GM12878 (cell line): ENCODE results near the gene FAM83G. TPM values are rescaled to one million over a fixed set of nuclear protein-coding genes. Genes with fewer than 3 reads are reported as not detected.

Experiments
- ATAC-seq: fragments of 200-7000 bp; cut with Tn5 transposase; 3 replicates; pipeline ENCODE4 v1.9.1; 2020; ENCODE audit warnings: mild to moderate bottlenecking, moderate library complexity
- BruUV-seq: library from RNA; stranded (reverse); fragments of 400-500 nt; replicated peaks from 2 replicates; lab custom pipeline; 2021; lab: Mats Ljungman, UMichigan
- CTCF ChIA-PET: fragments of 300-600 bp; sonication (Branson Sonifier 250); formaldehyde crosslinking; extraction: SDS; loops from one replicate; lab custom pipeline; 2021; ENCODE audit warnings: inconsistent platforms; lab: Yijun Ruan, JAX
- POLR2A ChIA-PET: fragments of 350-600 bp; formaldehyde crosslinking; extraction: SDS; loops from one replicate; lab custom pipeline; 2021; ENCODE audit warnings: inconsistent platforms; lab: Charles Lee
- RAD21 ChIA-PET: fragments of 300-600 bp; sonication (Branson Sonifier 250); formaldehyde crosslinking; loops from one replicate; lab custom pipeline; 2023; ENCODE audit warnings: antibody characterized with exemption; ENCODE audit not compliant: unreplicated experiment; lab: Charles Lee
- SMC1A ChIA-PET: fragments of 300-600 bp; sonication (Branson Sonifier 250); formaldehyde crosslinking; loops from one replicate; lab custom pipeline; 2023; ENCODE audit not compliant: unreplicated experiment, uncharacterized antibody; lab: Charles Lee
- DNase-seq: peaks from one replicate; pipeline ENCODE4 v3.0.0-alpha.2; 2011; ENCODE audit warnings: low read depth, low spot score
- FAIRE-seq: peaks from 3 replicates; lab custom pipeline; 2011; peaks lifted over from hg19 to GRCh38; lab: Jason Lieb, UNC
- H2AFZ ChIP-seq: 2 replicates; pipeline ENCODE4 v1.6.0; 2011; ENCODE audit warnings: low read depth, low read length, control low read depth; ENCODE audit not compliant: control insufficient read depth
- H3K27ac ChIP-seq: 2 replicates; pipeline ENCODE4 v1.5.1; 2011; ENCODE audit warnings: control low read depth; ENCODE audit not compliant: control insufficient read depth, insufficient read depth
- H3K27me3 ChIP-seq, 2 experiments: replicated peaks in 1 of 2; 2 replicates each; pipeline versions ENCODE4 v1.6.0 to v1.6.1; 2011; ENCODE audit warnings: low read length in 1 of 2; ENCODE audit not compliant: control insufficient read depth in 2 of 2, insufficient read depth in 2 of 2
- H3K36me3 ChIP-seq, 2 experiments: 2 replicates each; pipeline ENCODE4 v1.5.1; 2011; ENCODE audit warnings: low read length in 1 of 2; ENCODE audit not compliant: control insufficient read depth in 2 of 2, insufficient read depth in 2 of 2
- H3K4me1 ChIP-seq: 2 replicates; pipeline ENCODE4 v1.6.1; 2011; ENCODE audit warnings: mild to moderate bottlenecking, low read length, moderate library complexity, mixed read lengths; ENCODE audit not compliant: control insufficient read depth, insufficient read depth
- H3K4me2 ChIP-seq: 2 replicates; pipeline ENCODE4 v1.6.0; 2011; ENCODE audit warnings: control low read depth; ENCODE audit not compliant: control insufficient read depth, insufficient read depth
- H3K4me3 ChIP-seq: fragments of 200-600 bp; sonication (generic); 2 replicates; pipeline ENCODE4 v1.5.1; 2016
- H3K79me2 ChIP-seq: 2 replicates; pipeline ENCODE4 v1.6.0; 2011; ENCODE audit warnings: low read length; ENCODE audit not compliant: control insufficient read depth, insufficient read depth
- H3K9ac ChIP-seq: 2 replicates; pipeline ENCODE4 v1.8.0; 2011; ENCODE audit warnings: low read length, control low read depth, mixed read lengths; ENCODE audit not compliant: control insufficient read depth, insufficient read depth
- H3K9me3 ChIP-seq: replicated peaks from 3 replicates; pipeline ENCODE4 v1.5.1; 2011; ENCODE audit warnings: mild to moderate bottlenecking, low read length; ENCODE audit not compliant: control insufficient read depth, insufficient read depth
- H4K20me1 ChIP-seq: 2 replicates; pipeline ENCODE4 v1.6.0; 2011; ENCODE audit not compliant: control insufficient read depth, insufficient read depth
- BACH1 ChIP-seq: fragments of 450-650 bp; IDR thresholded peaks from 2 replicates; pipeline ENCODE4 v1.6.1; 2017; ENCODE audit warnings: mild to moderate bottlenecking, borderline replicate concordance
- CEBPZ ChIP-seq: fragments of 150-350 bp; IDR thresholded peaks from 2 replicates; pipeline ENCODE4 v1.6.1; 2016; ENCODE audit warnings: low read depth, low read length
- CUX1 ChIP-seq: IDR thresholded peaks from 2 replicates; pipeline ENCODE4 v1.6.1; 2012; ENCODE audit warnings: improper control_type of control experiment, low read depth, low read length; ENCODE audit not compliant: insufficient replicate concordance
- EGR1 ChIP-seq, 2 experiments: IDR thresholded peaks; 1 replicate in 1 of 2; 2 replicates in 1 of 2; pipeline ENCODE4 v1.6.1; 2011 to 2012; ENCODE audit warnings: low read depth in 2 of 2, low read length in 2 of 2, borderline replicate concordance in 1 of 2, mild to moderate bottlenecking in 1 of 2, moderate library complexity in 1 of 2
- IKZF2 ChIP-seq, 2 experiments: fragments of 450-650 bp; IDR thresholded peaks; 2 replicates each; pipeline ENCODE4 v1.6.1; 2017; ENCODE audit warnings: mild to moderate bottlenecking in 2 of 2, moderate library complexity in 2 of 2
- LARP7 ChIP-seq: fragments of 450-650 bp; IDR thresholded peaks from 2 replicates; pipeline ENCODE4 v1.6.1; 2017; ENCODE audit warnings: mild to moderate bottlenecking
- MXI1 ChIP-seq: fragments of 150-350 bp; IDR thresholded peaks from 2 replicates; pipeline ENCODE4 v1.6.1; 2011; ENCODE audit warnings: low read depth, mild to moderate bottlenecking, inconsistent platforms, low read length, improper control_type of control experiment
- NFXL1 ChIP-seq: fragments of 450-650 bp; IDR thresholded peaks from 2 replicates; pipeline ENCODE4 v1.6.1; 2017; ENCODE audit warnings: antibody characterized with exemption, mild to moderate bottlenecking, borderline replicate concordance
- NFYA ChIP-seq: IDR thresholded peaks from 2 replicates; pipeline ENCODE4 v1.6.1; 2011; ENCODE audit warnings: low read depth, mild to moderate bottlenecking, low read length, improper control_type of control experiment, borderline replicate concordance
- PAX5 ChIP-seq: IDR thresholded peaks from 2 replicates; pipeline ENCODE4 v1.6.1; 2011; ENCODE audit warnings: low read depth, low read length, borderline replicate concordance
- RBBP5 ChIP-seq: fragments of 200-600 bp; sonication (generic); conservative IDR thresholded peaks from 2 replicates; pipeline ENCODE4 v1.6.1; 2016
- SIX5 ChIP-seq: IDR thresholded peaks from 2 replicates; pipeline ENCODE4 v1.6.1; 2011; ENCODE audit warnings: mild to moderate bottlenecking, low read depth, low read length, moderate library complexity; ENCODE audit not compliant: severe bottlenecking
- SMC3 ChIP-seq: IDR thresholded peaks from 2 replicates; pipeline ENCODE4 v1.6.1; 2011; ENCODE audit warnings: low read length, improper control_type of control experiment, borderline replicate concordance
- ZBED1 ChIP-seq: IDR thresholded peaks from 2 replicates; pipeline ENCODE4 v1.6.1; 2016; ENCODE audit warnings: borderline replicate concordance
- ZZZ3 ChIP-seq: IDR thresholded peaks from 2 replicates; pipeline ENCODE4 v1.6.1; 2011; ENCODE audit warnings: low read depth; ENCODE audit not compliant: control insufficient read depth, insufficient read length
- WGBS: methylation state at CpG from one replicate; pipeline ENCODE4 v1.1.6; 2016; ENCODE audit warnings: low lambda C conversion rate; ENCODE audit not compliant: insufficient replicate concordance, insufficient coverage; ENCODE audit errors: missing lambda C conversion rate; 5-methylcytosine and 5-hydroxymethylcytosine counted together
- in situ Hi-C: fragments of 300-500 bp; cut with MboI; formaldehyde crosslinking; loops from 9 replicates; pipeline ENCODE4 v1.14.3; 2018; ENCODE audit warnings: mixed read lengths
- intact Hi-C: fragments of 100-400 bp; cut with micrococcal nuclease; formaldehyde crosslinking; loops from one replicate; pipeline ENCODE4 v1.14.2; 2022; ENCODE audit not compliant: unreplicated experiment
- polyA plus RNA-seq, 11 experiments: library from polyadenylated mRNA; depleted of rRNA in 4 of 11; unstranded in 6 of 11; stranded (reverse) in 5 of 11; fragments of >200 nt; fragmentation: Nextera tagmentation in 4 of 11; fragmentation: Illumina TruSeq in 1 of 11; extraction: Ambion mirVana in 4 of 11; extraction: Trizol in 1 of 11; gene quantifications; 1 replicate in 1 of 11; 2 replicates in 10 of 11; pipeline versions ENCODE4 v1.2.1 to v1.2.3, GENCODE V29; 2011 to 2016; ENCODE audit warnings: inconsistent platforms in 2 of 11, missing spikeins in 2 of 11, low read depth in 1 of 11
- total RNA-seq, 4 experiments: library from RNA; depleted of rRNA in 3 of 4; stranded (reverse); fragments of >200 nt in 3 of 4; fragmentation: Illumina TruSeq in 1 of 4; extraction: Trizol in 1 of 4; gene quantifications; 2 replicates each; pipeline versions ENCODE4 v1.2.1 to v1.2.3, GENCODE V29; 2013 to 2021

Gene FAM83G
- total and polyA plus RNA-seq, 10 of the 15 experiments (the other 5 are each of a cell fraction or from before 2014, with no cell fraction given): 0.03 to 16.7 (median 6.5) TPM

- TF ChIP-seq NFXL1: no peak
- TF ChIP-seq IKZF2 (IDR thresholded peaks at IDR 0.05): no peak
- TF ChIP-seq BACH1: no peak
- TF ChIP-seq, all 136 proteins: peak for 0
Observed at GRCh38 chr17:18949566-18949965, 55.0 kb downstream of the FAM83G start (continued).

GRCh38 chr17:18948476-18949006 is 56.0 kb downstream of the FAM83G start:
- in situ Hi-C loops (no loop called here), intact Hi-C loops (no loop called here)
- Histone ChIP-seq H3K4me1 (peaks cover 6% of the 10 kb centered on the region), H4K20me1 (no peaks in the 10 kb centered on the region), H3K4me2 (no peak overlapping the region), H3K36me3 (no peaks in the 10 kb centered on the region), H3K4me3 (no peak overlapping the region), H3K9ac (no peak overlapping the region), H2AFZ (no peak overlapping the region), H3K27ac (no peak overlapping the region), H3K9me3 (no peaks in the 10 kb centered on the region), H3K79me2 (no peaks in the 10 kb centered on the region), H3K27me3 (no peaks in the 10 kb centered on the region; a peak in 1 of 4 replicates)
- RAD21 ChIA-PET: interaction anchor here (1.0 kb wide), 1 partner anchor 131 kb away, joined by 3 read pairs; no protein-coding TSS in a partner anchor
- DNase-seq (no peak), FAIRE-seq (no peak), ATAC-seq (no peak)
- CTCF ChIA-PET: interaction anchor here (1.4 to 1.6 kb wide), 2 partner anchors 12 to 13 kb away, joined by 3 to 8 read pairs; no protein-coding TSS in a partner anchor
- 72% methylated on average over 8 of the region's 8 CpGs for WGBS
- POLR2A ChIA-PET: no interaction called here
- SMC1A ChIA-PET: interaction anchor here (1.4 to 1.6 kb wide), 2 partner anchors 16 to 24 kb away, joined by 3 to 4 read pairs; no protein-coding TSS in a partner anchor
- no TSS peak for BruUV-seq
- no peak for TF ChIP-seq NFYA
- TF ChIP-seq MXI1: no peak
- no peak for TF ChIP-seq PAX5
- TF ChIP-seq CUX1: no peak
- no peak for TF ChIP-seq CEBPZ
- TF ChIP-seq RBBP5: no peak
- no peak for TF ChIP-seq ZZZ3
- no peak for TF ChIP-seq EGR1 (IDR thresholded peaks at IDR 0.05; ENCODE audit: borderline replicate concordance in 1 of 2, low read depth in 2 of 2, low read length in 2 of 2)
- no peak for TF ChIP-seq SIX5
- TF ChIP-seq ZBED1: no peak
- no peak for TF ChIP-seq LARP7
- TF ChIP-seq SMC3: no peak
